CD14-positive monocyte (primary cell): ENCODE data around the gene CGB7. TPM values are rescaled to one million over a fixed set of nuclear protein-coding genes. Genes with fewer than 3 reads are reported as not detected.

Experiments used
- DNase-seq, 3 donors: peaks; one replicate each; pipeline ENCODE4 v3.0.0-alpha.2; 2011 to 2022
- H2AFZ ChIP-seq: 2 replicates; pipeline ENCODE4 v1.6.0; 2012; ENCODE audit warnings: mild to moderate bottlenecking, low read depth, low read length, inconsistent platforms; ENCODE audit not compliant: insufficient read depth, poor library complexity, severe bottlenecking
- H3K27ac ChIP-seq, 2 donors: 1 replicate in 1 of 2; 2 replicates in 1 of 2; pipeline ENCODE4 v1.5.1; 2012 to 2013; ENCODE audit warnings: low read length in 2 of 2, control low read depth in 1 of 2, inconsistent platforms in 1 of 2, low read depth in 1 of 2, mild to moderate bottlenecking in 1 of 2
- H3K27me3 ChIP-seq, 2 donors: one replicate each; pipeline versions ENCODE4 v1.6.0 to v1.6.1; 2011 to 2013; ENCODE audit warnings: low read length in 2 of 2; ENCODE audit not compliant: control insufficient read depth in 2 of 2, insufficient read depth in 2 of 2
- H3K36me3 ChIP-seq, 2 donors: replicated peaks in 1 of 2; 1 replicate in 1 of 2; 2 replicates in 1 of 2; pipeline versions ENCODE4 v1.5.1 to v1.6.1; 2012 to 2013; ENCODE audit warnings: low read length in 2 of 2, control low read depth in 1 of 2, inconsistent platforms in 1 of 2, mild to moderate bottlenecking in 1 of 2; ENCODE audit not compliant: insufficient read depth in 2 of 2, control insufficient read depth in 1 of 2
- H3K4me1 ChIP-seq, 2 donors: 1 replicate in 1 of 2; 2 replicates in 1 of 2; pipeline versions ENCODE4 v1.5.1 to v1.6.1; 2012 to 2013; ENCODE audit warnings: low read length in 2 of 2, control low read depth in 1 of 2, inconsistent platforms in 1 of 2, mild to moderate bottlenecking in 1 of 2, moderate library complexity in 1 of 2; ENCODE audit not compliant: insufficient read depth in 2 of 2, control insufficient read depth in 1 of 2
- H3K4me2 ChIP-seq: replicated peaks from 2 replicates; pipeline ENCODE3; 2012; ENCODE audit warnings: low read length, moderate library complexity, mild to moderate bottlenecking; ENCODE audit not compliant: poor library complexity, severe bottlenecking; ENCODE audit errors: extremely low read depth
- H3K4me3 ChIP-seq, 3 experiments: fragments of 200-600 bp in 1 of 3; sonication (generic) in 1 of 3; replicated peaks in 1 of 3; 1 replicate in 2 of 3; 2 replicates in 1 of 3; pipeline ENCODE4 v1.5.1; 2011 to 2013; ENCODE audit warnings: low read length in 3 of 3, mild to moderate bottlenecking in 3 of 3, control low read depth in 2 of 3, low read depth in 2 of 3, inconsistent platforms in 1 of 3, moderate library complexity in 1 of 3
- H3K79me2 ChIP-seq: 2 replicates; pipeline ENCODE4 v1.6.0; 2012; ENCODE audit warnings: mild to moderate bottlenecking, control low read depth, inconsistent platforms, low read length, moderate library complexity; ENCODE audit not compliant: insufficient read depth
- H3K9ac ChIP-seq: 2 replicates; pipeline ENCODE4 v1.6.0; 2017; ENCODE audit warnings: low read length, mild to moderate bottlenecking; ENCODE audit not compliant: insufficient read depth, poor library complexity, severe bottlenecking
- H3K9me3 ChIP-seq, 2 donors: replicated peaks in 1 of 2; 1 replicate in 1 of 2; 2 replicates in 1 of 2; pipeline versions ENCODE4 v1.5.1 to v1.6.1; 2012 to 2013; ENCODE audit warnings: low read length in 2 of 2, control low read depth in 1 of 2; ENCODE audit not compliant: control insufficient read depth in 1 of 2, insufficient read depth in 1 of 2
- H4K20me1 ChIP-seq: 2 replicates; pipeline ENCODE4 v1.6.0; 2012; ENCODE audit warnings: mild to moderate bottlenecking, low read length, control low read depth, moderate library complexity; ENCODE audit not compliant: insufficient read depth
- H3K27ac Mint-ChIP-seq, 7 donors: one replicate each; pipeline ENCODE4 v1.8.0; 2020; ENCODE audit warnings: mild to moderate bottlenecking in 7 of 7, mixed read lengths in 7 of 7, moderate library complexity in 6 of 7, inconsistent platforms in 2 of 7
- H3K27me3 Mint-ChIP-seq, 3 donors: one replicate each; pipeline ENCODE4 v1.8.0; 2021 to 2022; ENCODE audit warnings: low read depth in 3 of 3, mild to moderate bottlenecking in 3 of 3, mixed read lengths in 3 of 3, moderate library complexity in 3 of 3, inconsistent platforms in 1 of 3
- H3K36me3 Mint-ChIP-seq, 2 donors: one replicate each; pipeline ENCODE4 v1.8.0; 2020; ENCODE audit warnings: mixed read lengths in 2 of 2, inconsistent platforms in 1 of 2, mild to moderate bottlenecking in 1 of 2
- H3K4me1 Mint-ChIP-seq: one replicate; pipeline ENCODE4 v1.8.0; 2020; ENCODE audit warnings: mild to moderate bottlenecking, mixed read lengths
- H3K4me3 Mint-ChIP-seq, 2 donors: one replicate each; pipeline ENCODE4 v1.8.0; 2020; ENCODE audit warnings: mild to moderate bottlenecking in 2 of 2, mixed read lengths in 2 of 2, moderate library complexity in 1 of 2
- H3K9me3 Mint-ChIP-seq, 7 donors: one replicate each; pipeline ENCODE4 v1.8.0; 2020 to 2022; ENCODE audit warnings: mixed read lengths in 7 of 7, mild to moderate bottlenecking in 6 of 7, moderate library complexity in 6 of 7, inconsistent platforms in 2 of 7
- WGBS: methylation state at CpG from one replicate; pipeline ENCODE4 v1.1.5; 2013; ENCODE audit warnings: missing lambda C conversion rate; ENCODE audit not compliant: insufficient coverage; 5-methylcytosine and 5-hydroxymethylcytosine counted together
- intact Hi-C, 2 donors: fragments of 100-400 bp; cut with micrococcal nuclease; formaldehyde crosslinking; loops; one replicate each; pipeline versions ENCODE4 v1.15.0 to v1.15.1; 2023
- polyA plus RNA-seq, 3 donors: library from polyadenylated mRNA; depleted of rRNA in 1 of 3; unstranded in 2 of 3; stranded (reverse) in 1 of 3; fragments of 300-500 nt in 2 of 3; fragments of >200 nt in 1 of 3; fragmentation: Illumina TruSeq in 2 of 3; gene quantifications; 1 replicate in 2 of 3; 2 replicates in 1 of 3; pipeline ENCODE4 v1.2.3, GENCODE V29; 2012 to 2021
- TF ChIP-seq, protein P1 (sequence below): fragments of 200-600 bp; IDR thresholded peaks from one replicate; pipeline ENCODE4 v1.8.0; 2022; ENCODE audit warnings: antibody characterized with exemption, mild to moderate bottlenecking

The CGB7 gene
- polyA plus RNA-seq, 3 donors = not detected

DNA sequence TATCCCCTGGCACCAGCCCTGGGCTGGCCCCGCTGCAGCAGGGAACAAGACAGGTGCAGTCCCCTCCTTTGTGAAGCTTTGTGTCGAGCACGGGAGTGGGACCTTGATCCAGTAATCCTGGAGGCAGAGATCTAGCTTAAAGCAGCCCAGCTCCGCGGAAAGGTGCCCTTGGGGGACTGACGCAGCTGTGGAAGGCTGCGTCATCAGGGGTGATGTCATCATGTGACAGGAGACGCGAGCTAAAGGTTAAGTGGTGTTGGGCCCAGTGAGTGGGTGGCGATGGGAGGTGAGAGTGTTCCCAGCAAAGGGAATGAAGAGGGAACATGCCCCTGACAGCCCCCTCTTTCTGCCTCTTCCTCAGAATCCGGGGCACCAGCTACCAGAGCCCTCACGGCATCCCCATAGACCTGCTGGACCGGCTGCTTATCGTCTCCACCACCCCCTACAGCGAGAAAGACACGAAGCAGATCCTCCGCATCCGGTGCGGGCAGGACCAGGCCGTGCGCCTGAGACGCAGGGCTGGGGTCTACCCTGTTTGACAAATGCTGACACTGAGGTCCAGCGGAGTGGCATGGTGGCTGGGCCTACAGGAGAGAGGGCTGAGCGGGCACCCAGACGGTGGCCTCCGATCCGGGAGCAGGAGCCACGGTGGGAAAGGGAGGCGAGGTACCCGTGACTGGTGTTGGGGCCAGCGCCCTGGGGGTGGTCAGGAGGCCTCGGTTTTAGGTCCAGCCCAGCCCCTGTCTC is 43.3 kb downstream of the CGB7 start:
- Mint-ChIP-seq H3K4me3 (no peak overlapping the region), H3K4me1 (peaks cover 17% of the 10 kb centered on the region)
- no peak overlapping the region for H3K4me2 ChIP-seq

DNA sequence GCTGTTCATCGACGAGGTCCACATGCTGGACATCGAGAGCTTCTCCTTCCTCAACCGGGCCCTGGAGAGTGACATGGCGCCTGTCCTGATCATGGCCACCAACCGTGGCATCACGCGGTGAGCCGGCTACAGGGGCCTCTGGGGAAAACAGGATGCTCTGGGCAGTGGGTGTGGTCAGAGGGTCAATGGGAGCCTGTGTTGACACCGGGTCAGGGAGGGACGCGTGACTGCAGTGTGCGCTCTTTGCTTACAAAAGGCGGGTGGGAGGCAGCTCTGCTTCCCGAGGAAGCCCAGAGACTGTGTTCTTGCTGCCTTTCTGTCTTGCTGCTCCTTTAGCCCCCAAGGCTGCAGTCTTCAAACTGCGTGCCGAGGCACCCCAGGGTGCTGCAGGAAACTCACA is 46.4 kb downstream of the CGB7 start:
- H3K36me3 ChIP-seq = peaks cover 64 to 76% of the 10 kb centered on the region in 2 donors
- H3K27me3 Mint-ChIP-seq = peaks cover 0 to 2% (median 0%) of the 10 kb centered on the region in 3 donors
- no peak overlapping the region for H3K27ac Mint-ChIP-seq
- H3K9ac ChIP-seq = no peak overlapping the region
- H3K4me3 Mint-ChIP-seq = no peak overlapping the region
- no peak overlapping the region for H3K27ac ChIP-seq
- H2AFZ ChIP-seq = no peak overlapping the region
- WGBS = 100% methylated on average over 8 of the region's 17 CpGs
- no peaks in the 10 kb centered on the region for H4K20me1 ChIP-seq
- no peak overlapping the region for H3K4me2 ChIP-seq
- intact Hi-C loops = no loop called here
- H3K4me1 Mint-ChIP-seq = no peaks in the 10 kb centered on the region
- no peak for DNase-seq
- no peaks in the 10 kb centered on the region for H3K79me2 ChIP-seq
- H3K27me3 ChIP-seq = no peaks in the 10 kb centered on the region
- H3K4me3 ChIP-seq = no peak overlapping the region
- H3K9me3 ChIP-seq = no peaks in the 10 kb centered on the region
- no peaks in the 10 kb centered on the region for H3K4me1 ChIP-seq
- TF ChIP-seq, protein P1, sequence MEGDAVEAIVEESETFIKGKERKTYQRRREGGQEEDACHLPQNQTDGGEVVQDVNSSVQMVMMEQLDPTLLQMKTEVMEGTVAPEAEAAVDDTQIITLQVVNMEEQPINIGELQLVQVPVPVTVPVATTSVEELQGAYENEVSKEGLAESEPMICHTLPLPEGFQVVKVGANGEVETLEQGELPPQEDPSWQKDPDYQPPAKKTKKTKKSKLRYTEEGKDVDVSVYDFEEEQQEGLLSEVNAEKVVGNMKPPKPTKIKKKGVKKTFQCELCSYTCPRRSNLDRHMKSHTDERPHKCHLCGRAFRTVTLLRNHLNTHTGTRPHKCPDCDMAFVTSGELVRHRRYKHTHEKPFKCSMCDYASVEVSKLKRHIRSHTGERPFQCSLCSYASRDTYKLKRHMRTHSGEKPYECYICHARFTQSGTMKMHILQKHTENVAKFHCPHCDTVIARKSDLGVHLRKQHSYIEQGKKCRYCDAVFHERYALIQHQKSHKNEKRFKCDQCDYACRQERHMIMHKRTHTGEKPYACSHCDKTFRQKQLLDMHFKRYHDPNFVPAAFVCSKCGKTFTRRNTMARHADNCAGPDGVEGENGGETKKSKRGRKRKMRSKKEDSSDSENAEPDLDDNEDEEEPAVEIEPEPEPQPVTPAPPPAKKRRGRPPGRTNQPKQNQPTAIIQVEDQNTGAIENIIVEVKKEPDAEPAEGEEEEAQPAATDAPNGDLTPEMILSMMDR = no peak
- peaks cover 60 to 89% of the 10 kb centered on the region in 2 donors for H3K36me3 Mint-ChIP-seq
- no peaks in the 10 kb centered on the region for H3K9me3 Mint-ChIP-seq

More for the DNA sequence above, 43.3 kb downstream of the CGB7 start:
- no peak overlapping the region for H3K9ac ChIP-seq
- H3K27ac ChIP-seq = no peak overlapping the region
- peaks cover 53 to 60% of the 10 kb centered on the region in 2 donors for H3K36me3 ChIP-seq
- no peaks in the 10 kb centered on the region for H3K9me3 ChIP-seq
- no peak overlapping the region for H2AFZ ChIP-seq
- no peak overlapping the region for H3K27ac Mint-ChIP-seq
- peaks cover 58 to 77% of the 10 kb centered on the region in 2 donors for H3K36me3 Mint-ChIP-seq
- DNase-seq = no peak
- H3K79me2 ChIP-seq = no peaks in the 10 kb centered on the region
- intact Hi-C loops = no loop called here
- TF ChIP-seq, protein P1 = no peak
- H3K4me3 ChIP-seq = no peak overlapping the region
- H3K4me1 ChIP-seq = peaks cover 19 to 22% of the 10 kb centered on the region in 2 donors
- peaks cover 12 to 23% (median 22%) of the 10 kb centered on the region in 3 donors for H3K27me3 Mint-ChIP-seq
- 97% methylated on average over 24 of the region's 32 CpGs for WGBS
- H3K27me3 ChIP-seq = peaks cover 9 to 23% of the 10 kb centered on the region in 2 donors
- H4K20me1 ChIP-seq = no peaks in the 10 kb centered on the region
- H3K9me3 Mint-ChIP-seq = peaks cover 0 to 8% (median 5%) of the 10 kb centered on the region in 7 donors
